NCI-H345 (cell line): ENCODE results near the gene ANAPC2.

ENCODE experiments used
- DNase-seq: peaks from one replicate; lab custom pipeline; 2025; lab: John Stamatoyannopoulos, UW

ANAPC2 gene

GRCh38 chr9:137188490-137189296 lies at the start of gene ANAPC2, which contains the start of gene SSNA1:
TSS of gene ANAPC2 (minus strand) at chr9:137188560. CDS start at chr9:137188532, 28 bp downstream.
TSS of gene SSNA1 (plus strand) at chr9:137188676. CDS start at chr9:137188727, 51 bp downstream.
- peak; percentile 94 for DNase-seq

- DNase-seq = peak; percentile 59
These were observed 48.6 kb upstream of the ANAPC2 start for GRCh38 chr9:137236936-137237421.

GRCh38 chr9:137236238-137236935 lies 48.0 kb upstream of the ANAPC2 start:
- peak; percentile 91 for DNase-seq

- DNase-seq = no peak
These were observed 47.3 kb upstream of the ANAPC2 start for GRCh38 chr9:137235424-137236237.

GRCh38 chr9:137234758-137235423 lies 46.5 kb upstream of the ANAPC2 start:
- DNase-seq = no peak

- no peak for DNase-seq
These were observed 45.8 kb upstream of the ANAPC2 start for GRCh38 chr9:137234055-137234697.

GRCh38 chr9:137233143-137233980 lies 45.0 kb upstream of the ANAPC2 start:
- peak; percentile 58 for DNase-seq

- no peak for DNase-seq
These were observed 44.1 kb upstream of the ANAPC2 start for GRCh38 chr9:137232510-137232909.

- DNase-seq = no peak
These were observed 43.7 kb upstream of the ANAPC2 start for GRCh38 chr9:137232101-137232500.

GRCh38 chr9:137231372-137232039 lies 43.1 kb upstream of the ANAPC2 start:
- no peak for DNase-seq

- DNase-seq = no peak
These were observed 42.5 kb upstream of the ANAPC2 start, which contains the start of gene SLC34A3 for GRCh38 chr9:137230705-137231371. TSS of gene SLC34A3 (plus strand) at chr9:137230901. CDS start at chr9:137231703, 802 bp downstream.

- DNase-seq = no peak
These were observed 41.7 kb upstream of the ANAPC2 start for GRCh38 chr9:137229903-137230704.

- no peak for DNase-seq
These were observed 40.9 kb upstream of the ANAPC2 start for GRCh38 chr9:137228968-137229896.

- no peak for DNase-seq
These were observed 40.2 kb upstream of the ANAPC2 start for GRCh38 chr9:137228506-137228967.

GRCh38 chr9:137227853-137228505 lies 39.6 kb upstream of the ANAPC2 start:
- DNase-seq = no peak
